Spleen (tissue), 7 donors: Measurements from ENCODE around the gene STAP1.

Experiments used
- POLR2A ChIP-seq, 3 donors: fragments of 450-650 bp; IDR thresholded peaks; one replicate each; pipeline ENCODE4 v1.5.1; 2017; ENCODE audit warnings: antibody characterized with exemption in 3 of 3, mild to moderate bottlenecking in 1 of 3
- TF ChIP-seq, protein P1 (sequence below), 11 experiments: fragments of 200-600 bp in 7 of 11; fragments of 450-650 bp in 4 of 11; sonication (generic) in 4 of 11; IDR thresholded peaks in 8 of 11; conservative IDR thresholded peaks in 3 of 11; 1 replicate in 7 of 11; 2 replicates in 4 of 11; pipeline versions ENCODE4 v1.4.0 to v1.8.0; 2016 to 2021; ENCODE audit warnings: antibody characterized with exemption in 11 of 11, inconsistent platforms in 4 of 11, mild to moderate bottlenecking in 1 of 11
- donor health status: DM: no; HTN: no; CAD: no; lungs with moderate emphysema.
- donor health status: DM: no; HTN: no; CAD: no.
- donor health status: DM: no; HTN: no; CAD: no.

DNA sequence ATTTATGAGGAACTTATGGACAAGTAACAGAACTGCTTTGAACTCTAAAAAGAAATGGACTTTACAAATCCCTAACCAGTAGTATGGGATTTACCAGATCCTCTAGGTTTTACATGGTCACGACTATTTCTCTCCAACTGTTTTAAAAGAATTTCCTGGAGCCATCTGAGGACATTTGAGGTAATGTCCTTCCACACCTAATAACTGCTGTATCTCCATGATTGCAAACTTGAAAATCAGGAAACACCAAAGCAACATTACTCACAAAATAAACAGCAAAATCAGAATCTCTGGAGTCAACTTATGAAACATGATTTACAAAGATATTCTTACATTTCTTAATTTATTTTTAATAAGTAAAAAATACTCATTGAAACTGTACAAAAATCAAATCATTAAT is 58.0 kb downstream of the STAP1 start:
- TF ChIP-seq, protein P1, sequence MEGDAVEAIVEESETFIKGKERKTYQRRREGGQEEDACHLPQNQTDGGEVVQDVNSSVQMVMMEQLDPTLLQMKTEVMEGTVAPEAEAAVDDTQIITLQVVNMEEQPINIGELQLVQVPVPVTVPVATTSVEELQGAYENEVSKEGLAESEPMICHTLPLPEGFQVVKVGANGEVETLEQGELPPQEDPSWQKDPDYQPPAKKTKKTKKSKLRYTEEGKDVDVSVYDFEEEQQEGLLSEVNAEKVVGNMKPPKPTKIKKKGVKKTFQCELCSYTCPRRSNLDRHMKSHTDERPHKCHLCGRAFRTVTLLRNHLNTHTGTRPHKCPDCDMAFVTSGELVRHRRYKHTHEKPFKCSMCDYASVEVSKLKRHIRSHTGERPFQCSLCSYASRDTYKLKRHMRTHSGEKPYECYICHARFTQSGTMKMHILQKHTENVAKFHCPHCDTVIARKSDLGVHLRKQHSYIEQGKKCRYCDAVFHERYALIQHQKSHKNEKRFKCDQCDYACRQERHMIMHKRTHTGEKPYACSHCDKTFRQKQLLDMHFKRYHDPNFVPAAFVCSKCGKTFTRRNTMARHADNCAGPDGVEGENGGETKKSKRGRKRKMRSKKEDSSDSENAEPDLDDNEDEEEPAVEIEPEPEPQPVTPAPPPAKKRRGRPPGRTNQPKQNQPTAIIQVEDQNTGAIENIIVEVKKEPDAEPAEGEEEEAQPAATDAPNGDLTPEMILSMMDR (IDR thresholded peaks at IDR 0.05 in 8 of 11, conservative IDR thresholded peaks at IDR 0.05 in 3 of 11) = no peak
- TF ChIP-seq POLR2A (IDR thresholded peaks at IDR 0.05) = no peak
